Measurements from ENCODE around the gene GP1BB.

DNA sequence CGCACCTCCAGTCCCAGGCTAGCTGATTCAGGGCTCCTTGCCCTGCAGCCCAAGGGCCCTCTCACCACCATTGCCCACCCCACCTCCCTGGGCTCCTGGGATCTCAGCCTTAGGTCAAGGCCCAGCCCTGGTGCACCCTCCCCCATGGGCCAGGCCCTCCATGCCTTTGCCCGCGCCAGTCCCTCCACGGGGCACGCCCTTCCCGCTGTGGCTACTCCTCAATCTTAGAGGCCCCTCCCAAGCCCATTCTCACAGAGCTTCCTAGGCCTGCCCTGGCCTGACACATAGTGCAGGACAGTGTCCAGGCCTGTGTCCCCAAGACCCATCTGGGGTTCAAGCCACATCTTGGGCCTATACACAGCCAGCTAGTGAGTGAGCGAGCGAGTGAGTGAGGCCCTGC, 6.9 kb downstream of the GP1BB start:
- no peak for TF ChIP-seq CTCF (IDR thresholded peaks at IDR 0.05)
- TF ChIP-seq POLR2A (IDR thresholded peaks at IDR 0.05) = no peak
